ENCODE data around the gene PSME3IP1.

The PSME3IP1 gene

GRCh38 chr16:57155702-57156350, 30.0 kb downstream of the PSME3IP1 start:
- TF ChIP-seq CTCF (IDR thresholded peaks at IDR 0.05; ENCODE audit: insufficient read depth, low read length, missing control alignments) = no peak
- CTCF ChIA-PET = interaction anchor here (1.1 to 2.4 kb wide), 3 partner anchors 11 to 72 kb away, joined by 3 to 10 read pairs (median 4); no protein-coding TSS in a partner anchor
- DNase-seq (ENCODE audit: low read depth, low spot score) = no peak
- no peak overlapping the region for H3K4me3 ChIP-seq (ENCODE audit: low read depth, low read length)
- POLR2A ChIA-PET = no interaction called here

GRCh38 chr16:57153841-57154240, 32.0 kb downstream of the PSME3IP1 start:
- no peak for TF ChIP-seq CTCF (IDR thresholded peaks at IDR 0.05; ENCODE audit: insufficient read depth, low read length, missing control alignments)
- H3K4me3 ChIP-seq (ENCODE audit: low read depth, low read length) = no peak overlapping the region
- CTCF ChIA-PET = interaction anchor here (1.5 to 2.8 kb wide), 2 partner anchors 62 to 69 kb away, joined by 3 to 18 read pairs; partner anchors contain the start of gene CPNE2
- POLR2A ChIA-PET = no interaction called here
- DNase-seq (ENCODE audit: low read depth, low spot score) = no peak

- ChIA-PET CTCF (interaction anchor here (0.8 to 2.8 kb wide), 12 partner anchors 9 to 285 kb away, joined by 3 to 18 read pairs (median 4); partner anchors contain the start of gene CPNE2), POLR2A (no interaction called here)
- no peak for DNase-seq (ENCODE audit: low read depth, low spot score)
- TF ChIP-seq CTCF (IDR thresholded peaks at IDR 0.05; ENCODE audit: insufficient read depth, low read length, missing control alignments) = no peak
- H3K4me3 ChIP-seq (ENCODE audit: low read depth, low read length) = no peak overlapping the region
Observed at GRCh38 chr16:57152096-57153093, 33.4 kb downstream of the PSME3IP1 start.

- ChIA-PET CTCF (interaction anchor here (1.0 to 2.8 kb wide), 11 partner anchors 8 to 284 kb away, joined by 3 to 18 read pairs (median 4); partner anchors contain the start of gene CPNE2), POLR2A (no interaction called here)
- no peak for TF ChIP-seq CTCF (IDR thresholded peaks at IDR 0.05; ENCODE audit: insufficient read depth, low read length, missing control alignments)
- H3K4me3 ChIP-seq (ENCODE audit: low read depth, low read length) = no peak overlapping the region
- DNase-seq (ENCODE audit: low read depth, low spot score) = no peak
Observed at GRCh38 chr16:57151369-57151768, 34.5 kb downstream of the PSME3IP1 start.

- no peak overlapping the region for H3K4me3 ChIP-seq (ENCODE audit: low read depth, low read length)
- TF ChIP-seq CTCF (IDR thresholded peaks at IDR 0.05; ENCODE audit: insufficient read depth, low read length, missing control alignments) = no peak
- CTCF ChIA-PET = interaction anchor here (1.0 to 3.6 kb wide), 14 partner anchors 9 to 283 kb away, joined by 3 to 18 read pairs (median 4); partner anchors contain the start of gene CPNE2
- POLR2A ChIA-PET = no interaction called here
- no peak for DNase-seq (ENCODE audit: low read depth, low spot score)
Observed at GRCh38 chr16:57150682-57151330, 35.0 kb downstream of the PSME3IP1 start.
